Measurements from ENCODE around the gene ACBD7.

The ACBD7 gene

GRCh38 chr10:15084502-15084922, 4.1 kb downstream of the ACBD7 start:
- DNase-seq = peak; percentile 74

- no peak for DNase-seq
These were observed 4.7 kb downstream of the ACBD7 start for GRCh38 chr10:15083674-15084501.

GRCh38 chr10:15075421-15075820, 13.2 kb downstream of the ACBD7 start:
- DNase-seq = no peak

- no peak for DNase-seq
These were observed 16.2 kb downstream of the ACBD7 start for GRCh38 chr10:15072358-15072757.

GRCh38 chr10:15069230-15069629, 19.3 kb downstream of the ACBD7 start:
- DNase-seq = no peak

GRCh38 chr10:15068802-15069201, 19.8 kb downstream of the ACBD7 start:
- no peak for DNase-seq

GRCh38 chr10:15067154-15067553, 21.4 kb downstream of the ACBD7 start:
- DNase-seq = no peak

GRCh38 chr10:15060638-15061037, 27.9 kb downstream of the ACBD7 start:
- DNase-seq = no peak

- DNase-seq = no peak
These were observed 28.7 kb downstream of the ACBD7 start for GRCh38 chr10:15059914-15060313.

- no peak for DNase-seq
These were observed 29.9 kb downstream of the ACBD7 start for GRCh38 chr10:15058689-15059088.

- DNase-seq = no peak
These were observed 35.5 kb downstream of the ACBD7 start for GRCh38 chr10:15053061-15053460.

GRCh38 chr10:15052121-15052520, 36.5 kb downstream of the ACBD7 start:
- DNase-seq = no peak

GRCh38 chr10:15049533-15049932, 39.0 kb downstream of the ACBD7 start:
- no peak for DNase-seq

- DNase-seq = no peak
These were observed 42.0 kb downstream of the ACBD7 start for GRCh38 chr10:15046626-15047025.

- no peak for DNase-seq
These were observed 43.2 kb downstream of the ACBD7 start for GRCh38 chr10:15045380-15045779.

- DNase-seq = no peak
These were observed 44.9 kb downstream of the ACBD7 start, which contains the start of gene OLAH for GRCh38 chr10:15043674-15044073. Gene OLAH (plus strand): TSS chr10:15043943. CDS start chr10:15047289, 3,346 bp downstream.

- no peak for DNase-seq
These were observed 50.2 kb downstream of the ACBD7 start for GRCh38 chr10:15038416-15038815.

- DNase-seq = no peak
These were observed 50.9 kb downstream of the ACBD7 start for GRCh38 chr10:15037691-15038090.

- peak; percentile 7 for DNase-seq
These were observed 52.9 kb downstream of the ACBD7 start for GRCh38 chr10:15035385-15036301.

GRCh38 chr10:15027741-15028140, 60.8 kb downstream of the ACBD7 start:
- no peak for DNase-seq

Measured in CD4-positive, alpha-beta T cell treated with Interleukin-17A for 1 hour (primary cell).